ENCODE results near the gene SRP19. TPM values are rescaled to one million over a fixed set of nuclear protein-coding genes. Genes with fewer than 3 reads are reported as not detected.

Gene SRP19
- polyA plus RNA-seq, 3 donors from 2014 or later, result 109 to 176 (median 154) TPM

DNA sequence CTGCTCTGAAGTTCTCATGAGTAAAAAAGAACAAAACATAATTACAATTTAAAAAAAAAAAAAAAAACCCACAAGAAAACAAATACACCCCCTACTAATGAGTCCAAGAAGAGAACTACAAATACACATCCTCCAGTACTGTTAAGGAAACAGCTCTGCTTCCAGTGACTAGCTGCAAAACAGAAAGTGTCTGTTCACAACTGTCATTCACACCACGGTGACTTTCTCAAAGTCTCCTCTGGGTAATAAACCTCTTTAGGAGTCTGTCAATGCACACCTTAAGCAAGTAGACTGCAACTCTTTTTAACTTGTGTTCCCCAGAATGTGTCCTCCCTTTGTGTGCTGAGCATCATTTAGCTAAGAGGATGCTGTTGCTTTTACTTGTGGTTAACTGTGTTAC lies 54.7 kb downstream of the SRP19 start:
- Mint-ChIP-seq H3K27me3 (ENCODE audit: low read depth in 3 of 3) (peaks cover 0 to 3% (median 1%) of the 10 kb centered on the region in 3 donors), H3K36me3 (peaks cover 5 to 29% (median 21%) of the 10 kb centered on the region in 3 donors), H3K9me3 (no peaks in the 10 kb centered on the region), H3K4me1 (peaks cover 62 to 83% of the 10 kb centered on the region in 2 donors), H3K27ac (peak overlapping the region; percentile 41 to 89 (median 74)), H3K4me3 (peak overlapping the region in 4 of 5 donors; percentile 9 to 68 (median 45))
- DNase-seq, result peak in 2 of 3 donors; percentile 14 to 17

- Mint-ChIP-seq H3K27ac (peak overlapping the region in 5 of 6 donors; percentile 31 to 89 (median 67)), H3K27me3 (ENCODE audit: low read depth in 3 of 3) (peaks cover 1 to 6% (median 3%) of the 10 kb centered on the region in 3 donors), H3K36me3 (peaks cover 5 to 24% (median 21%) of the 10 kb centered on the region in 3 donors), H3K9me3 (no peaks in the 10 kb centered on the region), H3K4me3 (peak overlapping the region in 2 of 5 donors; percentile 3 to 21), H3K4me1 (peaks cover 68 to 85% of the 10 kb centered on the region in 2 donors)
- DNase-seq, result no peak
Measured at GRCh38 chr5:112917453-112917995, 56.4 kb downstream of the SRP19 start.

GRCh38 chr5:112918136-112918535 lies 57.0 kb downstream of the SRP19 start:
- H3K4me3 Mint-ChIP-seq, result peak overlapping the region in 3 of 5 donors; percentile 18 to 22 (median 18)
- peaks cover 69 to 85% of the 10 kb centered on the region in 2 donors for H3K4me1 Mint-ChIP-seq
- DNase-seq, result no peak
- H3K27ac Mint-ChIP-seq, result peak overlapping the region in 4 of 6 donors; percentile 55 to 88 (median 86)
- no peaks in the 10 kb centered on the region for H3K9me3 Mint-ChIP-seq
- peaks cover 4 to 8% (median 4%) of the 10 kb centered on the region in 3 donors for H3K27me3 Mint-ChIP-seq (ENCODE audit: low read depth in 3 of 3)
- H3K36me3 Mint-ChIP-seq, result peaks cover 5 to 21% (median 19%) of the 10 kb centered on the region in 3 donors

DNA sequence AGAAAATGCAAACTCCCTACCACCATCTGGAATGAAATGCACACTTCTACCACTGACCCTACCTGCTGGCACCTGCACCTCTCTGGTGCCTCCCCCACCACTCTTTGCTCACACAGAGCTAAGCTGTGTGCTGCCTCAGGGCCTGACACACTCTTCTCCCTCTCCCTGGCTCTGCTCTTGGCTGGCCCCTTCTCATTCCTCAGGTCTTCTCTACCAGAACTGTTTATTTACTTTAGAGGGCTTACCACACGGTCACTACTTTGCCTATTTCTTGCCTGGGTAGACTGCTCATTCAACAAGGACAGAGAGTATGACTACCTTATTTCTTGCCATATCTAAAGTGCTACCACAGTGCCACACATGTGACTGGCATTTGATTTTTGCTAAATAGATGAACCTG lies 57.6 kb downstream of the SRP19 start:
- H3K4me3 Mint-ChIP-seq, result peak overlapping the region in 3 of 5 donors; percentile 18 to 22 (median 18)
- H3K27me3 Mint-ChIP-seq (ENCODE audit: low read depth in 3 of 3), result peaks cover 8 to 10% (median 9%) of the 10 kb centered on the region in 3 donors
- DNase-seq, result no peak
- H3K4me1 Mint-ChIP-seq, result peaks cover 74 to 87% of the 10 kb centered on the region in 2 donors
- peak overlapping the region in 4 of 6 donors; percentile 46 to 88 (median 61) for H3K27ac Mint-ChIP-seq
- H3K9me3 Mint-ChIP-seq, result no peaks in the 10 kb centered on the region
- peaks cover 5 to 21% (median 15%) of the 10 kb centered on the region in 3 donors for H3K36me3 Mint-ChIP-seq

Other genes with a start within 250 kb of the SRP19 start
- gene APC, start 123.4 kb upstream of the SRP19 start, polyA plus RNA-seq, result 10 to 100 TPM in 2 of 3 donors, 1 to 10 TPM in 1; 6.1 to 36.5 (median 14.3) TPM
- 100 to 1,000 TPM in 2 of 3 donors, 10 to 100 TPM in 1; 94.8 to 148 (median 103) TPM for gene REEP5, start 60.9 kb downstream of the SRP19 start, polyA plus RNA-seq
- 10 to 100 TPM; 31.6 to 70.6 (median 35.9) TPM for gene DCP2, start 115.5 kb downstream of the SRP19 start, polyA plus RNA-seq